Measurements from ENCODE around the gene SGK2.

Gene SGK2

DNA sequence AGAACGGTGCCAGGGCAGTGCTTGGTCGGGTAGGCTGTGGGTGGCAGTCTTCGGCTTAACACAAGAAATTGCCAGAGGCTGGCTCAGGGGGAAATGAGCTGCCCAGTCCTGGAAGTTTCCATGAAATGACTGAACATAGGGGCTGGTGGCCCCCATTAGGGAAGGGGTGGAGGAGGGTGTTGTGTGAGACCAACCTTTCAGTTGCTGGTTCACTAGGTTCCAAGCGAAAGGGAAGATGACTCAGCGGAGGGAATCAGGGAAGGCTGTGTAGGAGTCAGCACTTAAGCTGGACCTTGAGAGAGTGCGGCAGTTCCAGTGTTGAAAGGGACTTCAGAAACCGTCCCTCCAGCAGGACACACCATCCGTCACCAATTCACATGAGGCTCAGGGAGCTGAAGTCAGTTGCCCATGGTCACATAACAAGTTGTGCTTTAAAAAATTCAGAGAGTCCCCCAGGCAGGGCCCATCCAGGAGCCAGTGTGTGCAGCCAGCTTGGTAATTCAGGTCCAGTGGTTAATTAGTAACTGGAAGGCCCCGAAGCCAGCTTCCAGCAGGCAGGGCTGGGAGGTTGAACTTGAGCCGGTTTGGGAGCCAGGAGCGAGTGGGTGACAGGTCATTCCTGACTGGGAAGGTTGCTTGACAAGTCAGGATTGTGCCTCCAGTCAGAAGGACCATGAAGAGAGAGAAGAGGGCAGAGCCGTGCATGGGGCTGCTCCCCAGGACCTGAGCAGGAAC lies at the start of gene SGK2:
TSS of gene SGK2 (plus strand) at position 616 of the 735 bp plus-strand sequence. CDS start 7,469 bp downstream, outside the sequence.
- H3K27ac ChIP-seq (ENCODE audit: low read depth, low read length) = no peak within 1 kb of the TSS
- no peaks in the 10 kb centered on the region for H3K9me3 ChIP-seq (ENCODE audit: low read length)
- H3K36me3 ChIP-seq (ENCODE audit: insufficient read depth, low read length) = no peaks in the 10 kb centered on the region
- H3K9ac ChIP-seq (ENCODE audit: low read length) = no peak within 1 kb of the TSS
- H3K4me3 ChIP-seq (ENCODE audit: low read depth in 1 of 2, low read length in 2 of 2) = no peak within 1 kb of the TSS
- H3K27me3 ChIP-seq (ENCODE audit: control insufficient read depth in 1 of 2, insufficient read depth in 2 of 2, low read length in 2 of 2) = no peaks in the 10 kb centered on the region
- H3K4me1 ChIP-seq (ENCODE audit: insufficient read depth, low read length) = no peaks in the 10 kb centered on the region

GRCh38 chr20:43511879-43512278 lies 46.9 kb upstream of the SGK2 start:
- Histone ChIP-seq H3K4me3 (ENCODE audit: low read depth in 1 of 2, low read length in 2 of 2) (no peak overlapping the region), H3K27me3 (ENCODE audit: control insufficient read depth in 1 of 2, insufficient read depth in 2 of 2, low read length in 2 of 2) (peaks cover 14 to 17% of the 10 kb centered on the region in 2 donors), H3K27ac (ENCODE audit: low read depth, low read length) (no peak overlapping the region), H3K9me3 (ENCODE audit: low read length) (peaks cover 6% of the 10 kb centered on the region), H3K9ac (ENCODE audit: low read length) (no peak overlapping the region), H3K36me3 (ENCODE audit: insufficient read depth, low read length) (no peaks in the 10 kb centered on the region), H3K4me1 (ENCODE audit: insufficient read depth, low read length) (peaks cover 19% of the 10 kb centered on the region)

DNA sequence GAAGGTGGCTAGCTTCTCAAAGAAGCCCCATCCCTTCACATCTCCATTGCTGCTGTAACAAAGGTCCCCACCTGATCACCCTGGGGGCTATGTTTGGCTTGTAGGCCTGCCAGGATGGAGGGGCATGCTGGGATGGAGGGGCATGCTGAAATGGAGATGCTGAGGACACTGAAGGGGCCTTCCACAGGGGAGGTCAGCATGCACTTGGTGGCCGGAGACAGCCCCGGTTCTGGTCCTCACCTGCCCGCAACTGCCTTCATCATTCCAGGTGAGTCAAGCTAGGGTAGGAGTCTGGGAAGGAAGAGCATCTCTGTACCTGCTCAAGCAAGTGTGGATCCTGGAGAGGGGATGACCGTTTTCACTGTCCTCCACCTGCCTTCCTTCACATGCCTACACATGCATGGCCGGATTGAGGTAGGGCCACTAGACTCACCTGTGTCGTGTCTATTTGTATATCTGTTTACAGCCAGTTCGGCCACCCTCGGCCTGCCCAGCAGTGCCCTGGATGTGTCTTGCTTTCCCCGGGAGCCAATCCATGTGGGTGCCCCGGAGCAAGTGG lies 45.4 kb upstream of the SGK2 start:
- Histone ChIP-seq H3K27me3 (ENCODE audit: control insufficient read depth in 1 of 2, insufficient read depth in 2 of 2, low read length in 2 of 2) (peaks cover 5 to 10% of the 10 kb centered on the region in 2 donors), H3K9ac (ENCODE audit: low read length) (peak overlapping the region; percentile 44), H3K9me3 (ENCODE audit: low read length) (peaks cover 4% of the 10 kb centered on the region), H3K36me3 (ENCODE audit: insufficient read depth, low read length) (no peaks in the 10 kb centered on the region), H3K4me1 (ENCODE audit: insufficient read depth, low read length) (peaks cover 19% of the 10 kb centered on the region), H3K4me3 (ENCODE audit: low read depth in 1 of 2, low read length in 2 of 2) (peak overlapping the region; percentile 52 to 62), H3K27ac (ENCODE audit: low read depth, low read length) (peak overlapping the region; percentile 32)

DNA sequence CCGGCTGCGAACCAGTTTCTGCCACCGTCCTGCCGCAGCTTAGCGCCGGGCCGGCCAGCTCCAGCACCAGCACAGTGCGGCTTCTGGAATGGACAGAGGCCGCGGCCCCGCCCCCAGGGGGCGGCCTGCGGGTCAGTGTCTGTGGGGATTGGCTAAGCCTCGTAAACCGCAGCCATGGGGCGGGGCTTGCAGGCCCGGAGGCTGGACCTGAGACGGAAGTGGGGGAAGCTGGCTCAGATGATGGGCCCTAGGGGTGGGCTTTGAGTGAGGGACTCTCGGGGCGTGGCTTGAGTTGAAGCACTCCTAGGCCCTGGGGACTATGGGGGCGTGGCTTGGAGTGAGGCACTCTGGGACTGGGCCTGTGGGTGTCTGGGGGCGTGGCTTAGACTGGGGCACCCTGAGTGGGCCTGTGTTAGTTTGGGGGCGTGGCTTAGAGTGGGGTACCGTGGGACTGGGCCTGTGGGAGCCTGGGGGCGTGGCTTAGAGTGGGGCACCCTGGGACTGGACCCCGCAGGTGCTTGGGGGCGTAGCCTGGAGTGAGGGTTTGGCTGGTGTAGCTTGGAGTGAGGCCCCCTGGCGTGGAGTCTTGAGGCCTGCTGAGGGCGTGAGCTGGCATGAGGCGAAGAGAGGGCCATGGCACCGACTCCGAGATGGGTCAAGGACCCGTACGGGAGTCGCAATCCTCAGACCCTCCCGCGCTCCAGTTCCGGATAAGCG lies 44.7 kb upstream of the SGK2 start:
- Histone ChIP-seq H3K4me1 (ENCODE audit: insufficient read depth, low read length) (peaks cover 19% of the 10 kb centered on the region), H3K27me3 (ENCODE audit: control insufficient read depth in 1 of 2, insufficient read depth in 2 of 2, low read length in 2 of 2) (peaks cover 0 to 4% of the 10 kb centered on the region in 2 donors), H3K27ac (ENCODE audit: low read depth, low read length) (peak overlapping the region; percentile 32), H3K36me3 (ENCODE audit: insufficient read depth, low read length) (no peaks in the 10 kb centered on the region), H3K9ac (ENCODE audit: low read length) (peak overlapping the region; percentile 44), H3K9me3 (ENCODE audit: low read length) (no peaks in the 10 kb centered on the region), H3K4me3 (ENCODE audit: low read depth in 1 of 2, low read length in 2 of 2) (peak overlapping the region; percentile 52 to 70)

DNA sequence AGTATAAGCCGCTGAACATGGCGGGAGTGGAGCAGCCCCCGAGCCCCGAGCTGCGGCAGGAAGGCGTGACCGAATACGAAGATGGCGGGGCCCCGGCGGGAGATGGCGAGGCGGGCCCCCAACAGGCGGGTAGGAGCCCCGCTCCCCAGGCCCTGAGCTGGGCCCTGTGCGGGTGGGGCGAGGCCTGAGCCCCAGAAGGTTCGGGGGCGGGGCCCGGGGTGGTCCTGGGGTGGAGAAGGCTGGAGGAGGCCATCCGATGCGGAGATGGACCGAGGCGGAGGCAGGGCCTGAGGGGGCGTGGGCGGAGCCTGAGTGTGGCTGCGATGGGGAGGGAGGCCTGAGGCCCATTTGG lies 44.2 kb upstream of the SGK2 start:
- Histone ChIP-seq H3K9me3 (ENCODE audit: low read length) (no peaks in the 10 kb centered on the region), H3K9ac (ENCODE audit: low read length) (no peak overlapping the region), H3K4me3 (ENCODE audit: low read depth in 1 of 2, low read length in 2 of 2) (peak overlapping the region; percentile 39 to 70), H3K27ac (ENCODE audit: low read depth, low read length) (no peak overlapping the region), H3K36me3 (ENCODE audit: insufficient read depth, low read length) (no peaks in the 10 kb centered on the region), H3K27me3 (ENCODE audit: control insufficient read depth in 1 of 2, insufficient read depth in 2 of 2, low read length in 2 of 2) (no peaks in the 10 kb centered on the region), H3K4me1 (ENCODE audit: insufficient read depth, low read length) (peaks cover 19% of the 10 kb centered on the region)

DNA sequence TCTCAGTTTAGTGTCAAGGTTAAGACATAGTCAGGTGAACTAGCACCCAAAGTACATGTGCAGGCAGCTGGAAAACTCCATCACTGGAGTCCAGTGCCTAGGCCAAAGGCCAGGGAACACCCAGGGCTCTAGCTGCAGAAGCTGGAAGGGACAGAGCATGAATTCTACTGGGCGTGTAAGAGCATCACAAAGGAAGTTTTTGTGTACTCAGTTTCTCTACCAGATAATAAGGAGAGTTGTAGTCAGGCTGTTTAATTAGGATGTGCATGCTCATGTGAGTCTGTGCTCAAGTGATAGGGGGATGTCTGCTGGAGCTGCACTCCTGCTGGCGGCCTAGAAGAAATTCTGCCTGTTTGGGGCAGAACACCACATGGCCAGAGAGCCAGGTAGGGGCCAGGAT lies 43.2 kb upstream of the SGK2 start:
- Histone ChIP-seq H3K4me1 (ENCODE audit: insufficient read depth, low read length) (peaks cover 19% of the 10 kb centered on the region), H3K9ac (ENCODE audit: low read length) (no peak overlapping the region), H3K36me3 (ENCODE audit: insufficient read depth, low read length) (no peaks in the 10 kb centered on the region), H3K27me3 (ENCODE audit: control insufficient read depth in 1 of 2, insufficient read depth in 2 of 2, low read length in 2 of 2) (no peaks in the 10 kb centered on the region), H3K27ac (ENCODE audit: low read depth, low read length) (no peak overlapping the region), H3K4me3 (ENCODE audit: low read depth in 1 of 2, low read length in 2 of 2) (no peak overlapping the region), H3K9me3 (ENCODE audit: low read length) (no peaks in the 10 kb centered on the region)

GRCh38 chr20:43516251-43516824 lies 42.5 kb upstream of the SGK2 start:
- H3K9me3 ChIP-seq (ENCODE audit: low read length) = no peaks in the 10 kb centered on the region
- H3K27ac ChIP-seq (ENCODE audit: low read depth, low read length) = no peak overlapping the region
- H3K36me3 ChIP-seq (ENCODE audit: insufficient read depth, low read length) = no peaks in the 10 kb centered on the region
- no peaks in the 10 kb centered on the region for H3K27me3 ChIP-seq (ENCODE audit: control insufficient read depth in 1 of 2, insufficient read depth in 2 of 2, low read length in 2 of 2)
- no peak overlapping the region for H3K4me3 ChIP-seq (ENCODE audit: low read depth in 1 of 2, low read length in 2 of 2)
- H3K9ac ChIP-seq (ENCODE audit: low read length) = no peak overlapping the region
- H3K4me1 ChIP-seq (ENCODE audit: insufficient read depth, low read length) = peaks cover 19% of the 10 kb centered on the region

GRCh38 chr20:43520074-43520630 lies 38.7 kb upstream of the SGK2 start:
- Histone ChIP-seq H3K27me3 (ENCODE audit: control insufficient read depth in 1 of 2, insufficient read depth in 2 of 2, low read length in 2 of 2) (no peaks in the 10 kb centered on the region), H3K9ac (ENCODE audit: low read length) (no peak overlapping the region), H3K27ac (ENCODE audit: low read depth, low read length) (no peak overlapping the region), H3K4me3 (ENCODE audit: low read depth in 1 of 2, low read length in 2 of 2) (no peak overlapping the region), H3K4me1 (ENCODE audit: insufficient read depth, low read length) (peaks cover 7% of the 10 kb centered on the region), H3K36me3 (ENCODE audit: insufficient read depth, low read length) (no peaks in the 10 kb centered on the region), H3K9me3 (ENCODE audit: low read length) (no peaks in the 10 kb centered on the region)

- Histone ChIP-seq H3K9ac (ENCODE audit: low read length) (no peak overlapping the region), H3K27me3 (ENCODE audit: control insufficient read depth in 1 of 2, insufficient read depth in 2 of 2, low read length in 2 of 2) (no peaks in the 10 kb centered on the region), H3K27ac (ENCODE audit: low read depth, low read length) (no peak overlapping the region), H3K4me1 (ENCODE audit: insufficient read depth, low read length) (no peaks in the 10 kb centered on the region), H3K9me3 (ENCODE audit: low read length) (no peaks in the 10 kb centered on the region), H3K36me3 (ENCODE audit: insufficient read depth, low read length) (no peaks in the 10 kb centered on the region), H3K4me3 (ENCODE audit: low read depth in 1 of 2, low read length in 2 of 2) (no peak overlapping the region)
Observed at GRCh38 chr20:43525021-43525420, 33.8 kb upstream of the SGK2 start.

DNA sequence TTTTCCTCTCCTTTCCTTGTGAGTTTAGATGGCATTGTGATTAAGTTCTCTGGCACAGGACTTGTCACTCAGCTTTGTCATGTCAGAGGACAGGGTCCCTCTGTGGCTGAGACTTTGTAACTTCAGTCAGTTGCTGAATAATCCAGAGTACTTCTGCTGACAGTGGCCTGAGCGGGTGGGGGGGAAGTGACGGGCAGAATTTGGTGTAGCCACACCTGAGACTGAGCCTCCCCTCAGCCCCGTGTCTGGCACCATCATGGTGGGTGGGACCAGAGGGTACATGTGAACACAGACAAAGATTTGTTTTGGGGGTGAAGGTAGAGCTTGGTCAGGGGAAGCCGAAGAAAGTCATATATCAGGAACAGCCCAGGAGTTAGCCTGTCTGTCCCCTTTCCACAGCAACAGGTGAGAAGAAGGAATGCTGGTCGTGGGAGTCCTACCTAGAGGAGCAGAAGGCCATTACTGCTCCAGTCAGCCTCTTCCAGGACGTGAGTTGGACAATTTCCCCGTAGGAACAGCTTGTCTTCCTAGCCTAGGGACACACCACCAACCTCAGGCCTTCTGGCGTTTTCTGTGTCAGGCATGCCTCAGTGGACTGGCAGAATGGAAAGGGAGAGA lies 30.5 kb upstream of the SGK2 start:
- no peaks in the 10 kb centered on the region for H3K9me3 ChIP-seq (ENCODE audit: low read length)
- H3K27me3 ChIP-seq (ENCODE audit: control insufficient read depth in 1 of 2, insufficient read depth in 2 of 2, low read length in 2 of 2) = no peaks in the 10 kb centered on the region
- no peak overlapping the region for H3K9ac ChIP-seq (ENCODE audit: low read length)
- no peaks in the 10 kb centered on the region for H3K36me3 ChIP-seq (ENCODE audit: insufficient read depth, low read length)
- no peaks in the 10 kb centered on the region for H3K4me1 ChIP-seq (ENCODE audit: insufficient read depth, low read length)
- H3K4me3 ChIP-seq (ENCODE audit: low read depth in 1 of 2, low read length in 2 of 2) = no peak overlapping the region
- H3K27ac ChIP-seq (ENCODE audit: low read depth, low read length) = no peak overlapping the region

DNA sequence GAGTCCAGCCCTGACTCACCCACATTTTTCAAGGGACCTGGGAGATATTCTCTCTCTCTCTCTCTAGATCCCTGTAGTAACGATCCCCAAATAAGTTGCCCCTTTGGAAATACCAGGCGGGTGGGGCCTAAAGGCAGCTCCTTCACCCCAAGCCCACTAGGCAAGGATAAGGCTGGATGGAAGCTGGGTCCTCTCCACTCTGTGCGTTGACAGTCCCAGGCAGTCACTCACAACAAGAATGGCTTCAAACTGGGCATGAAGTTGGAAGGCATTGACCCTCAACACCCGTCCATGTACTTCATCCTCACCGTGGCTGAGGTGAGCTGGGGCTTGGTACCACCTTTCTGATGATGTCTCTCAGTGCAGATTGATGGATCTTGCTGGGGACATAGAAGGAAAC lies 29.8 kb upstream of the SGK2 start:
- H3K27ac ChIP-seq (ENCODE audit: low read depth, low read length) = no peak overlapping the region
- no peaks in the 10 kb centered on the region for H3K9me3 ChIP-seq (ENCODE audit: low read length)
- no peak overlapping the region for H3K4me3 ChIP-seq (ENCODE audit: low read depth in 1 of 2, low read length in 2 of 2)
- no peaks in the 10 kb centered on the region for H3K4me1 ChIP-seq (ENCODE audit: insufficient read depth, low read length)
- H3K36me3 ChIP-seq (ENCODE audit: insufficient read depth, low read length) = no peaks in the 10 kb centered on the region
- no peak overlapping the region for H3K9ac ChIP-seq (ENCODE audit: low read length)
- H3K27me3 ChIP-seq (ENCODE audit: control insufficient read depth in 1 of 2, insufficient read depth in 2 of 2, low read length in 2 of 2) = no peaks in the 10 kb centered on the region
